ENCODE measurements around the gene UTS2.

DNA sequence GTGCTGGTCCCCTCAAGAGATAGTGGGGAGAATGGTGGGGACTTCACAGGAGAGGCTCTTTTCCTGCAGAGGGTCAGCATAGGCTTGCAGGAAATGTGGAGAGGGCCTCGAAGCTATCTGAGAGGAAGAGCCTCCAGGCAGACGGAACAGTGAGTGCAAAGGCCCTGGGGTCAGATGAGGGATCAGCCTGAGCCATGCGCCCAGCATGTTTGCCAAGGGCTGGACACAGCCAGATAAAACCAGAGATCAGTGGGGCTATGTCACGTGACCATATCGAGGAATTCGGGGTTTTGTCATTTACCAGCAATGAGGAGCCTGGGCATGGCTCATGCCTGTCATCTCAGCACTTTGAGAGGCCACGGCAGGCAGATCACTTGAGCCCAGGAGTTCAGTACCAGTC lies 6.5 kb upstream of the UTS2 start:
- TF ChIP-seq, protein P1, sequence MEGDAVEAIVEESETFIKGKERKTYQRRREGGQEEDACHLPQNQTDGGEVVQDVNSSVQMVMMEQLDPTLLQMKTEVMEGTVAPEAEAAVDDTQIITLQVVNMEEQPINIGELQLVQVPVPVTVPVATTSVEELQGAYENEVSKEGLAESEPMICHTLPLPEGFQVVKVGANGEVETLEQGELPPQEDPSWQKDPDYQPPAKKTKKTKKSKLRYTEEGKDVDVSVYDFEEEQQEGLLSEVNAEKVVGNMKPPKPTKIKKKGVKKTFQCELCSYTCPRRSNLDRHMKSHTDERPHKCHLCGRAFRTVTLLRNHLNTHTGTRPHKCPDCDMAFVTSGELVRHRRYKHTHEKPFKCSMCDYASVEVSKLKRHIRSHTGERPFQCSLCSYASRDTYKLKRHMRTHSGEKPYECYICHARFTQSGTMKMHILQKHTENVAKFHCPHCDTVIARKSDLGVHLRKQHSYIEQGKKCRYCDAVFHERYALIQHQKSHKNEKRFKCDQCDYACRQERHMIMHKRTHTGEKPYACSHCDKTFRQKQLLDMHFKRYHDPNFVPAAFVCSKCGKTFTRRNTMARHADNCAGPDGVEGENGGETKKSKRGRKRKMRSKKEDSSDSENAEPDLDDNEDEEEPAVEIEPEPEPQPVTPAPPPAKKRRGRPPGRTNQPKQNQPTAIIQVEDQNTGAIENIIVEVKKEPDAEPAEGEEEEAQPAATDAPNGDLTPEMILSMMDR (IDR thresholded peaks at IDR 0.05; ENCODE audit: insufficient read depth, low read length, poor library complexity, severe bottlenecking) = no peak
- no peak for TF ChIP-seq EZH2phosphoT487 (conservative IDR thresholded peaks at IDR 0.05; ENCODE audit: low read length)
